Activated T-cell treated with anti-CD3 and anti-CD28 coated beads for 4 hours (primary cell): Measurements from ENCODE around the gene EDN3.
"Not testable (repeated sequence)": the region's sequence is repeated elsewhere in the genome, so short reads cannot be mapped to it uniquely, and the experiment has no call there.

Experiments used
- DNase-seq: peaks from one replicate; pipeline ENCODE4 v3.0.0-alpha.2; 2020

Gene EDN3

GRCh38 chr20:59338444-59338843 is 38.0 kb downstream of the EDN3 start:
- DNase-seq = not testable (repeated sequence)

- no peak for DNase-seq
Observed at GRCh38 chr20:59340201-59340885, 39.9 kb downstream of the EDN3 start.

- DNase-seq = not testable (repeated sequence)
Observed at GRCh38 chr20:59341285-59342022, 41.0 kb downstream of the EDN3 start.

GRCh38 chr20:59342023-59342957 is 41.9 kb downstream of the EDN3 start:
- DNase-seq = no peak

- no peak for DNase-seq
Observed at GRCh38 chr20:59346061-59346460, 45.6 kb downstream of the EDN3 start.

- no peak for DNase-seq
Observed at GRCh38 chr20:59349277-59349676, 48.9 kb downstream of the EDN3 start.

- DNase-seq = no peak
Observed at GRCh38 chr20:59350330-59351156, 50.1 kb downstream of the EDN3 start.

GRCh38 chr20:59351157-59352040 is 51.0 kb downstream of the EDN3 start:
- no peak for DNase-seq

- DNase-seq = no peak
Observed at GRCh38 chr20:59352541-59352940, 52.1 kb downstream of the EDN3 start.

- no peak for DNase-seq
Observed at GRCh38 chr20:59352990-59353389, 52.6 kb downstream of the EDN3 start.

GRCh38 chr20:59354460-59354859 is 54.0 kb downstream of the EDN3 start:
- no peak for DNase-seq

GRCh38 chr20:59355242-59355641 is 54.8 kb downstream of the EDN3 start:
- DNase-seq = no peak

- DNase-seq = no peak
Observed at GRCh38 chr20:59356662-59357165, 56.3 kb downstream of the EDN3 start.

- DNase-seq = not testable (repeated sequence)
Observed at GRCh38 chr20:59358793-59359192, 58.4 kb downstream of the EDN3 start.

- no peak for DNase-seq
Observed at GRCh38 chr20:59359906-59360725, 59.7 kb downstream of the EDN3 start.

GRCh38 chr20:59360934-59361333 is 60.5 kb downstream of the EDN3 start:
- no peak for DNase-seq

- no peak for DNase-seq
Observed at GRCh38 chr20:59361411-59361810, 61.0 kb downstream of the EDN3 start.

GRCh38 chr20:59363101-59363500 is 62.7 kb downstream of the EDN3 start:
- no peak for DNase-seq

GRCh38 chr20:59364611-59365010 is 64.2 kb downstream of the EDN3 start:
- DNase-seq = no peak

GRCh38 chr20:59365611-59366285 is 65.3 kb downstream of the EDN3 start:
- DNase-seq = no peak
